Measurements from ENCODE around the gene CTTNBP2.

GRCh38 chr7:117828825-117829224 lies 44.4 kb downstream of the CTTNBP2 start:
- TF ChIP-seq TAF1 (IDR thresholded peaks at IDR 0.05; ENCODE audit: borderline replicate concordance, low read depth, low read length) = no peak
- TF ChIP-seq POLR2A (IDR thresholded peaks at IDR 0.05; ENCODE audit: low read depth, low read length) = no peak

Data from GM12892 (cell line).